Cardiac muscle cell (in vitro differentiated cells and primary cell): Measurements from ENCODE around the gene RGSL1. TPM values are rescaled to one million over a fixed set of nuclear protein-coding genes. Genes with fewer than 3 reads are reported as not detected.

Experiments
- DNase-seq, 2 donors: peaks; one replicate each; pipeline versions ENCODE4 v3.0.0 to v3.0.0-alpha.2; 2010 to 2017; ENCODE audit warnings: low read depth in 1 of 2, low spot score in 1 of 2
- H3K27ac ChIP-seq: fragments of 200-600 bp; sonication (generic); 2 replicates; pipeline ENCODE4 v1.5.1; 2016
- H3K27me3 ChIP-seq: fragments of 200-600 bp; sonication (generic); 2 replicates; pipeline ENCODE4 v1.6.0; 2016; ENCODE audit warnings: control low read depth
- H3K36me3 ChIP-seq: fragments of 200-600 bp; sonication (generic); 2 replicates; pipeline ENCODE4 v1.5.1; 2016; ENCODE audit warnings: control low read depth
- H3K4me1 ChIP-seq: fragments of 200-600 bp; sonication (generic); 2 replicates; pipeline ENCODE4 v1.8.1; 2017; ENCODE audit warnings: low read depth, mild to moderate bottlenecking, mixed run types
- H3K4me3 ChIP-seq: fragments of 200-600 bp; sonication (generic); 2 replicates; pipeline ENCODE4 v1.5.1; 2016; ENCODE audit warnings: mild to moderate bottlenecking
- H3K9me3 ChIP-seq: fragments of 200-600 bp; sonication (generic); 2 replicates; pipeline ENCODE4 v1.5.1; 2017; ENCODE audit warnings: low read depth, mild to moderate bottlenecking, control low read depth
- CTCF ChIP-seq: IDR thresholded peaks from 2 replicates; pipeline ENCODE4 v1.5.1; 2012; ENCODE audit warnings: low read depth, mild to moderate bottlenecking, low read length
- polyA plus RNA-seq: library from polyadenylated mRNA; unstranded; fragments of >200 nt; fragmentation: Nextera tagmentation; extraction: Ambion mirVana; gene quantifications from 2 replicates; pipeline ENCODE4 v1.2.1, GENCODE V29; 2016
- total RNA-seq: library from RNA; depleted of rRNA; stranded (reverse); fragments of >200 nt; gene quantifications from 2 replicates; pipeline ENCODE4 v1.2.3, GENCODE V29; 2016

Gene RGSL1
- total and polyA plus RNA-seq, 2 experiments from 2014 or later, result not detected

- Histone ChIP-seq H3K36me3 (no peaks in the 10 kb centered on the region), H3K27ac (no peak overlapping the region)
- TF ChIP-seq CTCF, result no peak
Measured at GRCh38 chr1:182415789-182416188, 34.2 kb upstream of the RGSL1 start.

GRCh38 chr1:182426442-182427430, 23.2 kb upstream of the RGSL1 start:
- Histone ChIP-seq H3K36me3 (no peaks in the 10 kb centered on the region), H3K27me3 (no peaks in the 10 kb centered on the region), H3K9me3 (no peaks in the 10 kb centered on the region), H3K4me3 (no peak overlapping the region), H3K4me1 (no peaks in the 10 kb centered on the region), H3K27ac (no peak overlapping the region)
- no peak for TF ChIP-seq CTCF
- DNase-seq, result no peak

More at GRCh38 chr1:182415789-182416188, 34.2 kb upstream of the RGSL1 start:
- DNase-seq, result no peak
- no peaks in the 10 kb centered on the region for H3K4me1 ChIP-seq
- no peaks in the 10 kb centered on the region for H3K9me3 ChIP-seq
- no peaks in the 10 kb centered on the region for H3K27me3 ChIP-seq
- H3K4me3 ChIP-seq, result no peak overlapping the region

GRCh38 chr1:182428043-182428442, 21.9 kb upstream of the RGSL1 start:
- H3K4me1 ChIP-seq, result no peaks in the 10 kb centered on the region
- no peaks in the 10 kb centered on the region for H3K9me3 ChIP-seq
- TF ChIP-seq CTCF, result no peak
- no peaks in the 10 kb centered on the region for H3K27me3 ChIP-seq
- H3K36me3 ChIP-seq, result no peaks in the 10 kb centered on the region
- no peak overlapping the region for H3K27ac ChIP-seq
- H3K4me3 ChIP-seq, result no peak overlapping the region
- no peak for DNase-seq

- Histone ChIP-seq H3K36me3 (no peaks in the 10 kb centered on the region), H3K4me1 (no peaks in the 10 kb centered on the region), H3K27ac (no peak overlapping the region), H3K9me3 (no peaks in the 10 kb centered on the region), H3K4me3 (no peak overlapping the region), H3K27me3 (no peaks in the 10 kb centered on the region)
- no peak for TF ChIP-seq CTCF
- peak in 1 of 2 donors; percentile 51 for DNase-seq
Measured at GRCh38 chr1:182430263-182431068, 19.5 kb upstream of the RGSL1 start.

- no peaks in the 10 kb centered on the region for H3K27me3 ChIP-seq
- H3K4me3 ChIP-seq, result no peak overlapping the region
- no peak for DNase-seq
- H3K36me3 ChIP-seq, result no peaks in the 10 kb centered on the region
- no peaks in the 10 kb centered on the region for H3K9me3 ChIP-seq
- no peak for TF ChIP-seq CTCF
- H3K27ac ChIP-seq, result no peak overlapping the region
- H3K4me1 ChIP-seq, result no peaks in the 10 kb centered on the region
Measured at GRCh38 chr1:182431278-182431677, 18.7 kb upstream of the RGSL1 start.
